Measurements from ENCODE around the gene PPP1R27. TPM values are rescaled to one million over a fixed set of nuclear protein-coding genes. Genes with fewer than 3 reads are reported as not detected.

Gene PPP1R27
- polyA plus RNA-seq, 3 donors: 0.15 to 0.58 TPM; not detected in 1

GRCh38 chr17:81792675-81793615, 41.9 kb downstream of the PPP1R27 start:
- H3K27ac ChIP-seq (ENCODE audit: low read depth, low read length): no peak overlapping the region
- WGBS, 3 donors: 90 to 94% (median 93%) methylated on average over 8 of the region's 8 CpGs

Other genes with a start within 250 kb of the PPP1R27 start
- gene NPLOC4, start 197.9 kb downstream of the PPP1R27 start, polyA plus RNA-seq: 10 to 100 TPM; 21.9 to 53.4 (median 30.8) TPM
- gene TSPAN10, start 197.9 kb downstream of the PPP1R27 start, polyA plus RNA-seq: 1 to 10 TPM in 1 of 3 donors, under 1 TPM in 2; 0.79 to 1.3 (median 0.86) TPM
- 1 to 10 TPM in 1 of 3 donors, under 1 TPM in 2; 0.20 to 1.0 (median 0.45) TPM for gene PDE6G, start 178.5 kb downstream of the PPP1R27 start, polyA plus RNA-seq
- gene OXLD1, start 168.4 kb downstream of the PPP1R27 start, polyA plus RNA-seq: 10 to 100 TPM; 33.5 to 51.2 (median 40.5) TPM
- gene CCDC137, start 168.3 kb downstream of the PPP1R27 start, polyA plus RNA-seq: 10 to 100 TPM in 2 of 3 donors, 1 to 10 TPM in 1; 8.9 to 18.6 (median 11.3) TPM
- 10 to 100 TPM; 26.8 to 44.4 (median 41.1) TPM for gene ARL16, start 151.3 kb downstream of the PPP1R27 start, polyA plus RNA-seq
- gene HGS, start 151.0 kb downstream of the PPP1R27 start, polyA plus RNA-seq: 100 to 1,000 TPM in 1 of 3 donors, 10 to 100 TPM in 2; 57.6 to 118 (median 91.6) TPM
- gene MRPL12, start 131.7 kb downstream of the PPP1R27 start, polyA plus RNA-seq: 100 to 1,000 TPM in 2 of 3 donors, 10 to 100 TPM in 1; 81.3 to 134 (median 118) TPM
- gene SLC25A10, start 122.8 kb downstream of the PPP1R27 start, polyA plus RNA-seq: 10 to 100 TPM; 18.7 to 61.4 (median 43.2) TPM
- 1 to 10 TPM in 1 of 3 donors, under 1 TPM in 1, not detected in 1; 0.12 to 1.4 TPM for gene GCGR, start 30.9 kb downstream of the PPP1R27 start, polyA plus RNA-seq
- gene MCRIP1, start 1.8 kb downstream of the PPP1R27 start, polyA plus RNA-seq: 100 to 1,000 TPM in 2 of 3 donors, 10 to 100 TPM in 1; 92.8 to 190 (median 116) TPM
- 1,000 to 10,000 TPM in 1 of 3 donors, 100 to 1,000 TPM in 2; 377 to 2,064 (median 453) TPM for gene P4HB, start 25.5 kb upstream of the PPP1R27 start, polyA plus RNA-seq
- 100 to 1,000 TPM; 133 to 351 (median 249) TPM for gene ARHGDIA, start 36.3 kb upstream of the PPP1R27 start, polyA plus RNA-seq
- 10 to 100 TPM; 20.0 to 46.4 (median 37.9) TPM for gene ALYREF, start 56.5 kb upstream of the PPP1R27 start, polyA plus RNA-seq
- 100 to 1,000 TPM; 160 to 319 (median 193) TPM for gene ANAPC11, start 56.7 kb upstream of the PPP1R27 start, polyA plus RNA-seq
- gene NPB, start 67.2 kb upstream of the PPP1R27 start, polyA plus RNA-seq: under 1 TPM in 2 of 3 donors, not detected in 1; 0.23 to 0.77 TPM
- gene PCYT2, start 76.3 kb upstream of the PPP1R27 start, polyA plus RNA-seq: 10 to 100 TPM; 30.4 to 76.4 (median 54.3) TPM
- 10 to 100 TPM; 12.6 to 19.6 (median 19.0) TPM for gene SIRT7, start 83.1 kb upstream of the PPP1R27 start, polyA plus RNA-seq
- gene MAFG, start 92.7 kb upstream of the PPP1R27 start, polyA plus RNA-seq: 10 to 100 TPM in 2 of 3 donors, 1 to 10 TPM in 1; 5.2 to 13.9 (median 13.8) TPM
- 10 to 100 TPM in 2 of 3 donors, 1 to 10 TPM in 1; 9.2 to 63.5 (median 34.9) TPM for gene PYCR1, start 102.2 kb upstream of the PPP1R27 start, polyA plus RNA-seq
- not detected for gene MYADML2, start 112.2 kb upstream of the PPP1R27 start, polyA plus RNA-seq
- gene NOTUM, start 126.1 kb upstream of the PPP1R27 start, polyA plus RNA-seq: under 1 TPM; 0.03 to 0.67 (median 0.31) TPM
- 10 to 100 TPM; 17.7 to 35.4 (median 31.0) TPM for gene ASPSCR1, start 142.6 kb upstream of the PPP1R27 start, polyA plus RNA-seq
- 10 to 100 TPM; 60.7 to 80.9 (median 76.8) TPM for gene CENPX, start 187.8 kb upstream of the PPP1R27 start, polyA plus RNA-seq
- gene LRRC45, start 188.3 kb upstream of the PPP1R27 start, polyA plus RNA-seq: 10 to 100 TPM in 1 of 3 donors, 1 to 10 TPM in 2; 7.3 to 10.2 (median 8.1) TPM
- gene RAC3, start 196.6 kb upstream of the PPP1R27 start, polyA plus RNA-seq: 10 to 100 TPM; 10.4 to 32.2 (median 17.0) TPM
- 100 to 1,000 TPM; 136 to 361 (median 220) TPM for gene DCXR, start 202.6 kb upstream of the PPP1R27 start, polyA plus RNA-seq
- 10 to 100 TPM; 39.4 to 51.2 (median 41.1) TPM for gene RFNG, start 216.8 kb upstream of the PPP1R27 start, polyA plus RNA-seq
- gene GPS1, start 216.8 kb upstream of the PPP1R27 start, polyA plus RNA-seq: 10 to 100 TPM; 58.9 to 89.2 (median 77.5) TPM
- 100 to 1,000 TPM in 1 of 3 donors, 10 to 100 TPM in 2; 71.2 to 118 (median 80.9) TPM for gene DUS1L, start 230.8 kb upstream of the PPP1R27 start, polyA plus RNA-seq

Measured in adipose tissue (tissue), 3 donors.